Ishikawa (cell line): ENCODE results near the gene CD2AP.

Experiments
- EP300 ChIP-seq: IDR thresholded peaks from 2 replicates; pipeline ENCODE4 v1.6.1; 2012; ENCODE audit warnings: borderline replicate concordance
- MAX ChIP-seq: IDR thresholded peaks from 2 replicates; pipeline ENCODE4 v1.6.1; 2012
- RAD21 ChIP-seq: IDR thresholded peaks from 2 replicates; pipeline ENCODE4 v1.6.1; 2012; ENCODE audit warnings: low read depth
- REST ChIP-seq: IDR thresholded peaks from 2 replicates; pipeline ENCODE4 v1.6.1; 2012; ENCODE audit warnings: low read depth, mild to moderate bottlenecking

GRCh38 chr6:47599512-47599911 is 121.9 kb downstream of the CD2AP start:
- TF ChIP-seq RAD21 (no peak), MAX (no peak), REST (no peak), EP300 (no peak)
